ENCODE data around the gene FOXK1.

Gene FOXK1

DNA sequence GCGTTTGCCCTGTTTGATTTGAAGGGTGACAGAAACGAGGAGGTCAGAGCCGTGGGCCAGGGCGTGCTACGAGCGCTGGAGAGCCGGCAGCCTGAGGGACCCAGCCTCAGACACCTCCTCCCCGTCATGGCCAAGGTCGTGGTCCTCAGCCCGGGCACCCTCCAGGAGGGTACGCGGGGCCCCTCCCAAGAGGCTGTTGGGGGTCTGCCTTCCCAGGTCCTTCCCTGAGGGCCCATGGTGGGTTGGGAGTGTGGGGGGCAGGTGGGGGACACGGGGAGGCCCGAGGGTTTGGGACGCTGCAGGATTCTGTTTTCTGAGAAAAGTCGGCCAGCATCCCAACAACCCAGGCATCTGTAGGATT, 101.2 kb downstream of the FOXK1 start:
- TF ChIP-seq, protein P1, sequence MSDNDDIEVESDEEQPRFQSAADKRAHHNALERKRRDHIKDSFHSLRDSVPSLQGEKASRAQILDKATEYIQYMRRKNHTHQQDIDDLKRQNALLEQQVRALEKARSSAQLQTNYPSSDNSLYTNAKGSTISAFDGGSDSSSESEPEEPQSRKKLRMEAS (IDR thresholded peaks at IDR 0.05; ENCODE audit: low read depth, low read length), result no peak
- TF ChIP-seq MYC (IDR thresholded peaks at IDR 0.05; ENCODE audit: low read depth, low read length) (no peak), POLR2A (IDR thresholded peaks at IDR 0.05; ENCODE audit: extremely low read depth, insufficient read length) (no peak)
- TF ChIP-seq, protein P2, sequence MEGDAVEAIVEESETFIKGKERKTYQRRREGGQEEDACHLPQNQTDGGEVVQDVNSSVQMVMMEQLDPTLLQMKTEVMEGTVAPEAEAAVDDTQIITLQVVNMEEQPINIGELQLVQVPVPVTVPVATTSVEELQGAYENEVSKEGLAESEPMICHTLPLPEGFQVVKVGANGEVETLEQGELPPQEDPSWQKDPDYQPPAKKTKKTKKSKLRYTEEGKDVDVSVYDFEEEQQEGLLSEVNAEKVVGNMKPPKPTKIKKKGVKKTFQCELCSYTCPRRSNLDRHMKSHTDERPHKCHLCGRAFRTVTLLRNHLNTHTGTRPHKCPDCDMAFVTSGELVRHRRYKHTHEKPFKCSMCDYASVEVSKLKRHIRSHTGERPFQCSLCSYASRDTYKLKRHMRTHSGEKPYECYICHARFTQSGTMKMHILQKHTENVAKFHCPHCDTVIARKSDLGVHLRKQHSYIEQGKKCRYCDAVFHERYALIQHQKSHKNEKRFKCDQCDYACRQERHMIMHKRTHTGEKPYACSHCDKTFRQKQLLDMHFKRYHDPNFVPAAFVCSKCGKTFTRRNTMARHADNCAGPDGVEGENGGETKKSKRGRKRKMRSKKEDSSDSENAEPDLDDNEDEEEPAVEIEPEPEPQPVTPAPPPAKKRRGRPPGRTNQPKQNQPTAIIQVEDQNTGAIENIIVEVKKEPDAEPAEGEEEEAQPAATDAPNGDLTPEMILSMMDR (IDR thresholded peaks at IDR 0.05; ENCODE audit: low read depth, low read length), result no peak
- no peak overlapping the region for H3K4me3 ChIP-seq (ENCODE audit: low read depth, low read length)
- DNase-seq (ENCODE audit: low read depth), result no peak

DNA sequence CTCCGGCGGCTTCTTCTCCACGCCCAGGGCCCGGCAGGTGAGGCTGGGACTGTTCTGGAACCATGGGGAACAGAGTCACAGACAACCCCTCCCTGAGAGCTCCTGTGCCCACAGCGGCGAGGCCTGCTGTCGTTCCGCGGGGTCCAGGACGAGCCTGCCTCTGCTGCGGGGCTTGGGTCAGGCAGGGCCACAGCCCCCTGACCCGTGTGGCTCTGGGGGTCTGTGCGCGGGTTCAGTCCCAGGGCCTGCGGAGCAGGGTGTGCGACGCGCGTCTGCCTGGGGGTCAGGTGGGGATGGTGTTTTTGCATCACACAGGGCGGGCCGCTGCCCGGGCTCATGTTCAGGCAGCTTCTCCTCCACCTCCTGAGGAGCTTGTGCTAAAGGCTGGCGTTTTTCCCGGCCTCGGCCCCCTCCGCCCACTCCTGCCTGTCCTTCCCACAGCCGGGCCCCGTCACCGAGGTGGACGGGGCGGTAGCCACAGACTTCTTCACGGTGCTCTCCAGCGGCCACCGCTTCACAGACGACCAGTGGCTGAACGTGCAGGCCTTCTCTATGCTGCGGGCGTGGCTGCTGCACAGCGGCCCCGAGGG, 101.8 kb downstream of the FOXK1 start:
- no peak for TF ChIP-seq MYC (IDR thresholded peaks at IDR 0.05; ENCODE audit: low read depth, low read length)
- no peak for TF ChIP-seq POLR2A (IDR thresholded peaks at IDR 0.05; ENCODE audit: extremely low read depth, insufficient read length)
- TF ChIP-seq, protein P1 (IDR thresholded peaks at IDR 0.05; ENCODE audit: low read depth, low read length), result no peak
- TF ChIP-seq, protein P2 (IDR thresholded peaks at IDR 0.05; ENCODE audit: low read depth, low read length), result no peak
- no peak for DNase-seq (ENCODE audit: low read depth)
- H3K4me3 ChIP-seq (ENCODE audit: low read depth, low read length), result no peak overlapping the region

DNA sequence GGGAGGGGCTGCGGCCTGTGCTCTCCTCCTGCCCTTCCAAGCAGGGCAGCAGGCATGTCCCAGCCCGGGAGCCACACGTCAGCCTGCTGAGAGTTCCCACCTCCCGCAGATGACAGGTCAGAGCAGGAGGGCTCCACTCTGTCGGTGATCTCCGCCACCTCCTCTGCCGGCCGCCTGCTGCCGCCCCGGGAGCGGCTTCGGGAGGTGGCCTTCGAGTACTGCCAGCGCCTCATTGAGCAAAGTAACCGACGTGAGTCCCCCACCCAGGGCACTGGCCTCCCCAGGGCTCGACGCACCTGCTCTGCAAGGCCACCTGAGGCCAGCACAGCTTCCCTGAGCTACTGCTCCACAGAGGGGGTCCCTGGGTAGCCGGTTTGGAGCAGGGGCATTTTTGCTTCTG, 102.7 kb downstream of the FOXK1 start:
- no peak for TF ChIP-seq MYC (IDR thresholded peaks at IDR 0.05; ENCODE audit: low read depth, low read length)
- TF ChIP-seq, protein P2 (IDR thresholded peaks at IDR 0.05; ENCODE audit: low read depth, low read length), result no peak
- TF ChIP-seq POLR2A (IDR thresholded peaks at IDR 0.05; ENCODE audit: extremely low read depth, insufficient read length), result no peak
- TF ChIP-seq, protein P1 (IDR thresholded peaks at IDR 0.05; ENCODE audit: low read depth, low read length), result no peak
- DNase-seq (ENCODE audit: low read depth), result no peak
- no peak overlapping the region for H3K4me3 ChIP-seq (ENCODE audit: low read depth, low read length)

DNA sequence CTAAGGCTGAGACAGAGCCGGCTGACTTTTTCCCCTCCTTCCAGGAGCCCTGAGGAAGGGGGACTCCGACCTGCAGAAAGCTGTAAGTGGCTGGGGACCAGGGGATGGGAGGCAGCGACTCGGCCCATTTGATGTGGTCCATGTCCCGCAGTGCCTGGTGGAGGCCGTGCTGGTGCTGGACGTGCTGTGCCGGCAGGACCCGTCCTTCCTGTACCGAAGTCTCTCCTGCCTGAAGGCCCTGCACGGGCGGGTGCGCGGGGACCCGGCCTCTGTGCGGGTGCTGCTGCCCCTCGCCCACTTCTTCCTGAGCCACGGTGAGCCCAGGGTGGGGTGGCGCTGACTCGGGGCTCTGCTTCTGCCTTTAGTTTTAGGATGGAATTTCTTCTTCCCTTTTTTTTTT, 103.3 kb downstream of the FOXK1 start:
- no peak for DNase-seq (ENCODE audit: low read depth)
- TF ChIP-seq POLR2A (IDR thresholded peaks at IDR 0.05; ENCODE audit: extremely low read depth, insufficient read length) (no peak), MYC (IDR thresholded peaks at IDR 0.05; ENCODE audit: low read depth, low read length) (no peak)
- TF ChIP-seq, protein P1 (IDR thresholded peaks at IDR 0.05; ENCODE audit: low read depth, low read length), result no peak
- TF ChIP-seq, protein P2 (IDR thresholded peaks at IDR 0.05; ENCODE audit: low read depth, low read length), result no peak

DNA sequence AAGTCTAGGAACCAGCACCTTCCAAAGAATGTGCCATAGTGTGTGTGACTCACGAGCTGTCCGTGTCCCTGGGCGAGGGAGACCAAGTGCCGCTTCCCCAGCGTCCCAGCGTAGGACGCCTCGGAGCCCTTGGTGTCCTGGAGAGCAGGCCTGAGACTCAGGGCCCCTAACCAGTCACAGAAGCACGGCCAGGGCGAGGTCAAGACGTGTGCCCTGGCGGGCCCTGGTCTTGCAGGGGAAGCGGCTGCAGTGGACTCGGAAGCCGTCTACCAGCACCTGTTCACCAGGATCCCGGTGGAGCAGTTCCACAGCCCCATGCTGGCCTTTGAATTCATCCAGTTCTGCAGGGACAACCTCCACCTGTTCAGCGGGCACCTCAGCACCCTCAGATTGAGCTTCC, 103.9 kb downstream of the FOXK1 start:
- H3K4me3 ChIP-seq (ENCODE audit: low read depth, low read length), result no peak overlapping the region
- TF ChIP-seq MYC (IDR thresholded peaks at IDR 0.05; ENCODE audit: low read depth, low read length), result no peak
- TF ChIP-seq POLR2A (IDR thresholded peaks at IDR 0.05; ENCODE audit: extremely low read depth, insufficient read length), result no peak
- TF ChIP-seq, protein P1 (IDR thresholded peaks at IDR 0.05; ENCODE audit: low read depth, low read length), result no peak
- TF ChIP-seq, protein P2 (IDR thresholded peaks at IDR 0.05; ENCODE audit: low read depth, low read length), result no peak
- DNase-seq (ENCODE audit: low read depth), result no peak

More for the DNA sequence above, 103.3 kb downstream of the FOXK1 start:
- no peak overlapping the region for H3K4me3 ChIP-seq (ENCODE audit: low read depth, low read length)
